Right atrium auricular region (tissue), 2 donors: ENCODE results near the gene KMT2E. TPM values are rescaled to one million over a fixed set of nuclear protein-coding genes. Genes with fewer than 3 reads are reported as not detected.
"Not testable (repeated sequence)": the region's sequence is repeated elsewhere in the genome, so short reads cannot be mapped to it uniquely, and the experiment has no call there.

Experiments
- DNase-seq: peaks from one replicate; pipeline ENCODE4 v3.0.0-alpha.2; 2019; ENCODE audit warnings: low spot score
- H3K27ac ChIP-seq, 2 donors: fragments of 200-600 bp; sonication (generic); 1 replicate in 1 of 2; 2 replicates in 1 of 2; pipeline ENCODE4 v1.5.1; 2016 to 2019
- H3K27me3 ChIP-seq, 2 donors: fragments of 200-600 bp; sonication (generic); one replicate each; pipeline versions ENCODE4 v1.5.1 to v1.6.0; 2017 to 2019
- H3K36me3 ChIP-seq: fragments of 200-600 bp; sonication (generic); one replicate; pipeline ENCODE4 v1.5.1; 2016
- H3K4me1 ChIP-seq, 2 donors: fragments of 200-600 bp; sonication (generic); one replicate each; pipeline versions ENCODE4 v1.5.1 to v1.6.0; 2017 to 2019
- H3K4me3 ChIP-seq, 2 donors: fragments of 200-600 bp; sonication (generic); 1 replicate in 1 of 2; 2 replicates in 1 of 2; pipeline ENCODE4 v1.5.1; 2017 to 2019; ENCODE audit warnings: mild to moderate bottlenecking in 1 of 2, moderate library complexity in 1 of 2
- H3K9me3 ChIP-seq, 2 donors: fragments of 200-600 bp; sonication (generic); one replicate each; pipeline ENCODE4 v1.5.1; 2019
- CTCF ChIP-seq, 2 donors: fragments of 200-600 bp; sonication (generic); IDR thresholded peaks; one replicate each; pipeline ENCODE4 v1.5.1; 2019; ENCODE audit warnings: antibody characterized with exemption in 2 of 2
- total RNA-seq, 2 donors: library from RNA; depleted of rRNA; stranded (reverse); fragments of >200 nt; gene quantifications; one replicate each; pipeline ENCODE4 v1.1.0, GENCODE V29; 2016

Gene KMT2E
- total RNA-seq, 2 donors from 2014 or later = 51.4 to 81.3 TPM

DNA sequence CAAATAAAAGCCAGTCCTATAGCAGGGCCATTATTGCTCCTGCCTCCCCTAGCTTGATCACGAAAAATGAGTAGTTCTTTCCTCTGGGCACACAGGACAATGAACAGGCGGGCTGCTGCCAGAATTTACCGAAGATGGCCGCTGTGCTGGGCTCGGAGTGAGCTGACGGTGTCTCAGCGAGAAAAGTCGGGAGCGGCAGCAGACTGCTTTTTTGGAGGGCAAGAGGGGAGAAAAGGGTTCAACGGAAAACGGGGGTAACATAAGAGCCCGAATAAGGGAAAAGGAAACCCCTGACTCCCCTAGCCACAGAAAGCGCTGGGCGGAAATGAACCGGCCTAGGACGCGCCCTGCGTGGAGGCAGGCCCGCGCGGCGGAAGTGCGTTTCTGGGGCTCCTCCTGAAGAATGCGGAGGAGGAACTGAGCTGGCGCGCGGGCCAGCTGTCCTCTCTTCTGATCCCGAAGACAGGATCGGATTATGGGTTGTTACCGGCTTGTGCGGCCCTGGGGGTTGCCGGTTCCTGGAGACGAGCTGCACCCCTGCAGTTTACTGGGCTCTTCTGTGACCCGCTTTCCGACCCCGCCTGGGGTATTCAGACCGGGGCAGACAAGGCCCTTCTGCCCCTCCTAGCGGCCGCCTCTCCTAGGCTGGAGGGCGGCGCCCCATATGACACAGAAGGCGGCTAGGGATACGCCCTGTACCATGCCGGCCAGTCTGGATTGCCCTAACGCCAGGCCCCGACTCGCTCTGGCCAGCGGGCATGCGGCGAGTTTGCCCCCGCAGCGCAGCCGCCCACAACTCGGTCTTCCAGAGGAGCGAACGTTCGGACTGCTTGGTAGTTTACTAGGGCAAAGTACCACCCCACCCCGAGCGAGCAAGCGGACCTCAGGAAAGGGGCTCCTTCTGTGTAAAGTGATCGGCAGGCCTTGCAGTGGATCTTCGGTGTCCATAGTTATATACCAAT lies 30.1 kb upstream of the KMT2E start:
- DNase-seq = peak; percentile 91
- H3K36me3 ChIP-seq = no peaks in the 10 kb centered on the region
- H3K27ac ChIP-seq = peak overlapping the region; percentile 99
- H3K9me3 ChIP-seq = no peaks in the 10 kb centered on the region
- H3K4me1 ChIP-seq = peaks cover 0 to 68% of the 10 kb centered on the region in 2 donors
- TF ChIP-seq CTCF (IDR thresholded peaks at IDR 0.05) = peak; percentile 28 to 73
- no peaks in the 10 kb centered on the region for H3K27me3 ChIP-seq
- peak overlapping the region; percentile 64 to 66 for H3K4me3 ChIP-seq

DNA sequence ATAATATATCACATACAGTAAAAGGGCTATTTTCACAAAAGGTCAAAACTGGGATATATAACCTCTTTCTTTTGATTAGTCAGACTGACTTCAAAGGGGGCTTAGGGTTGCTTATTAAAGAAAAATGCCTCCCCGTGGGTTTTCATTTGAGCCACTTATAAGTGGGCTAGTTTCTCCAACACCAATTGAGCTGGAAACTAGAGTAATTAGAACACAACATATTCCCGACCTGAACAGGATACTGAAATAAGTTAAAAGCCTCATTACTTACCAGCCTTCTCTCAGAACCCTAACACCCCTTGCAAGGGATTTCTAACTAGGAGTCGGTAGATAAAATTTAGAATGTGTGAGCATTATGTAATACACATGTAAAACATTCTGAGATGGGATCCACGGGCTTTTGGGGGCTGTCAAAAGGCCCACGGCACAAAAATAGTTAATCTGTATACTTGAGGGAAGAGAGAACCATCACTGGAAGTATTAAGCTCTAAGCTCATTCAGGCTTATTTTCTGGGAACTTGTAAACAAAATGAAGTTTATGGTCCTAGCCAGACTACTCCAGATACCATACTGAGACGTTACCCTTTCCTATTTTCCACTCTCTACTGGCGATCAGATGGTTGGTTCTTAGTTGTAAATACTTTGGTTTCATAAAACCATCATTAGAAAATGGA lies 29.3 kb upstream of the KMT2E start:
- peak overlapping the region; percentile 99 for H3K27ac ChIP-seq
- no peak for TF ChIP-seq CTCF (IDR thresholded peaks at IDR 0.05)
- no peaks in the 10 kb centered on the region for H3K36me3 ChIP-seq
- no peaks in the 10 kb centered on the region for H3K27me3 ChIP-seq
- peaks cover 0 to 59% of the 10 kb centered on the region in 2 donors for H3K4me1 ChIP-seq
- DNase-seq = no peak
- peak overlapping the region; percentile 64 to 66 for H3K4me3 ChIP-seq
- H3K9me3 ChIP-seq = no peaks in the 10 kb centered on the region

DNA sequence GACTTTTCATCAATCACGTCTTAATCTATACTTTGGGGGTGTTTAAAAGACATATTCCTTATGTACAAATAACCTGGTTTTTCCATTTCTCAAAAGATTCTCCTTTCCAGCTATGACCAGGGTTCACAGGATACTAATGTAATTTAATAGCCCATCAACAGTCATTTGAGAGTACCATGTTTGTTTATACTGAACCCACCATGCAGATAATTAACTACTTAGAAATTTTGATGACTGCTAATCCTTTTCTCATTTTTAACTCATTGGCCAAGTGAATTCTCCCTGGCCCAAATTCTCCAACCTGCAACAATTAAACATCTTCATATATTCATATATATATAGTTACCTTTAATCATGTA lies 28.8 kb upstream of the KMT2E start:
- Histone ChIP-seq H3K27me3 (no peaks in the 10 kb centered on the region), H3K9me3 (no peaks in the 10 kb centered on the region), H3K27ac (peak overlapping the region; percentile 99), H3K4me1 (peaks cover 0 to 54% of the 10 kb centered on the region in 2 donors), H3K36me3 (no peaks in the 10 kb centered on the region), H3K4me3 (no peak overlapping the region)
- DNase-seq = no peak
- no peak for TF ChIP-seq CTCF (IDR thresholded peaks at IDR 0.05)

DNA sequence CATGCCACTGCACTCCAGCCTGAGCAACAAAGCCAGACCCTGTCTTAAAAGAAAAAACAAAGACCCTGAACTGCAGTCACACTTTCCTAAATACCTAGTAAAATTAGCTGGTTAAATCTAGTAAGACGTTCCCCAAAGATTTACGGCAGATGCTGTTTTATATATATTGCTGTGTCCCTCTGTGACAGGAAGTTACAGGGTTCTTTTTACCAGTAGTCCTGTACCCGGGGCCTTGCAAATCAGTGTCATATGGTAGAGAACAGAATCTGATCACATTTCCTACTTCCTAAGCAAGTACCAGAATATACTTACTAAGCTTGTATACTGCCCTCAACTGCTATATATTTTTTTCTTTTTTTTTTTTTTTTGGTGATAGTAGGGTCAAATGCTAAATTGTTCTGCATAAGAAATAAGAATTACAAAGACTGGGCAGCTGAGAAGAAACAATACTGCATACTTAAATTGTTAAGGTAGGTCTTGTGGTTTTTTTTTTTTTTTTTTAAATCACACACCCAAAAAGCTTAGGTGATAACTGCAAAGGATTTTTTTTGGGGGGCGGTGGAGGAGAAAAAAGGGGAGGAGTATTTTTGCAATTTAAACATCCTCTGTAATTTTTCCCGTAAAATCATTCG lies 27.3 kb upstream of the KMT2E start:
- H3K27ac ChIP-seq = peak overlapping the region in 1 of 2 donors; percentile 7
- no peaks in the 10 kb centered on the region for H3K9me3 ChIP-seq
- no peak for DNase-seq
- peaks cover 0 to 41% of the 10 kb centered on the region in 2 donors for H3K4me1 ChIP-seq
- H3K27me3 ChIP-seq = no peaks in the 10 kb centered on the region
- H3K4me3 ChIP-seq = no peak overlapping the region
- peaks cover 9% of the 10 kb centered on the region for H3K36me3 ChIP-seq
- no peak for TF ChIP-seq CTCF (IDR thresholded peaks at IDR 0.05)

DNA sequence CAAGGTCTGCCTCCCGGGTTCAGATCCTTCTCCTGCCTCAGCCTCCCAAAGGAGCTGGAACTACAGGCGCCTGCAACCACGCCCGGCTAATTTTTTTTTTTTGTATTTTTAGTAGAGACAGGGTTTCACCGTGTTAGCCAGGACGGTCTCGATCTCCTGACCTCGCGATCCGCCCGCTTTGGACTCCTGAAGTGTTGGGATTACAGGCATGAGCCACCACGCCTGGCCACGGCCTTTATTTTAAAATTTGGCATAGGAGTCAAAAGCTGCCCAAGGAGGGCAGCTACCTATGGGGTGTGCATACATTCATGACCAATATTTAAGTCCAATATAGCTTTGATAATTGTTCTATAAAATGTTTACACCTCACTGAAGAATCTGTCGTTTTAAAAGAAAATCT lies 26.6 kb upstream of the KMT2E start:
- Histone ChIP-seq H3K27ac (peak overlapping the region in 1 of 2 donors; percentile 7), H3K4me1 (peaks cover 0 to 34% of the 10 kb centered on the region in 2 donors)
- not testable (repeated sequence) for H3K36me3 ChIP-seq, DNase-seq, H3K4me3 ChIP-seq, H3K27me3 ChIP-seq, H3K9me3 ChIP-seq

DNA sequence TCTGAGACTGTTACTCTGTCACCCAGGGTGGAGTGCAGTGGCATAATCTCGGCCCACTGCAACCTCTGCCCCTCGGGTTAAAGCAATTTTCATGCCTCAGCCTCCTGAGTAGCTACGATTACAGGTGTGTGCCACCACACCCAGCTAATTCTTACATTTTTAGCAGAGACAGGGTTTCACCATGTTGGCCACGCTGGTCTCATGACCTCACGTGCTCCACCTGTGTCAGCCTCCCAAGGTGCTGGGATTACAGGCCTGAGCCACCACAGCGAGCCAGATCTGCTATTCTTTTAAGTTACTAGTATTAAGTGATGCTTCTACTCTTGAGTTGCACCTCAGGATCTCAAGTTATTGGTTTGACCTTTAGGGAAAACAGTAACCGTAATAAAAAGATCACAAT lies 23.0 kb upstream of the KMT2E start:
- no peak for DNase-seq
- Histone ChIP-seq H3K4me3 (no peak overlapping the region), H3K27ac (no peak overlapping the region), H3K9me3 (no peaks in the 10 kb centered on the region), H3K4me1 (peaks cover 0 to 40% of the 10 kb centered on the region in 2 donors), H3K36me3 (peaks cover 9% of the 10 kb centered on the region), H3K27me3 (no peaks in the 10 kb centered on the region)
- no peak for TF ChIP-seq CTCF (IDR thresholded peaks at IDR 0.05)
